ENCODE results near the gene DLX2.

The DLX2 gene

GRCh38 chr2:172094294-172095145 is 8.2 kb downstream of the DLX2 start:
- no peak for DNase-seq (ENCODE audit: low read depth)

- no peak for DNase-seq (ENCODE audit: low read depth)
These were observed 9.0 kb downstream of the DLX2 start for GRCh38 chr2:172093416-172094293.

DNA sequence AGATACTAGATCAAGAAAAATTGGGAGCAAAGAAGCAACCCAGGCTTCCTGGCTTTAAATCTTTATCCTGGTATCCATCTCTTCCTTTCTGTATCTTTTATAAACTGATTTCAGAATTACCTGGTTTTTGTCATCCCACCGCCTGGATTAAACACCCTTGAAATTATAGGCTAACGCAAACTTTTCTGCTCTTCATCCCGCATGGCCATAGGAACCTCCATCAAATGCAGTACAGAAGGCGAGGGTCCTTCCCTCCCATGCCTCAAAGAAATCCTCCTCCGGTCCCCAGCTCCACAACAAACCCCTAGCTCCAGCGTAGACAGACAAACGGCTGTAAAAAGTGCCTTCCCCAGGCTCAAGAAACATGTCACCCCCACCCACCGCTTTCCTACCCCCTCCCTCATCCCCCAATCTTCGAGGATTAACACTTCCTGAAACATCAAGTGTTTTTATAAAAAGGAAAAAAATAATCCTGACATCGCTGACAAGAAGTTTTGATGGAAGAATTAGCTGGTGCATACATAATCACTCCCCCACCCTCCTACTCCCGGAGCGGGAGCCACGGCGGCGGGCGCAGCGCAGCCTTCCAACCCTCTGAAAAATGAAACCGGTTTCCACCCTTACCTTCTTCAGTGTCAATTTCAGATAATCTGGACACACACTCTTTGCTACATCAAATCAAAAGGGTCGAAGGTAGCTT is 9.8 kb downstream of the DLX2 start:
- DNase-seq (ENCODE audit: low read depth): no peak

- DNase-seq (ENCODE audit: low read depth): no peak
These were observed 10.7 kb downstream of the DLX2 start for GRCh38 chr2:172091761-172092566.

GRCh38 chr2:172091000-172091641 is 11.6 kb downstream of the DLX2 start:
- DNase-seq (ENCODE audit: low read depth): no peak

DNA sequence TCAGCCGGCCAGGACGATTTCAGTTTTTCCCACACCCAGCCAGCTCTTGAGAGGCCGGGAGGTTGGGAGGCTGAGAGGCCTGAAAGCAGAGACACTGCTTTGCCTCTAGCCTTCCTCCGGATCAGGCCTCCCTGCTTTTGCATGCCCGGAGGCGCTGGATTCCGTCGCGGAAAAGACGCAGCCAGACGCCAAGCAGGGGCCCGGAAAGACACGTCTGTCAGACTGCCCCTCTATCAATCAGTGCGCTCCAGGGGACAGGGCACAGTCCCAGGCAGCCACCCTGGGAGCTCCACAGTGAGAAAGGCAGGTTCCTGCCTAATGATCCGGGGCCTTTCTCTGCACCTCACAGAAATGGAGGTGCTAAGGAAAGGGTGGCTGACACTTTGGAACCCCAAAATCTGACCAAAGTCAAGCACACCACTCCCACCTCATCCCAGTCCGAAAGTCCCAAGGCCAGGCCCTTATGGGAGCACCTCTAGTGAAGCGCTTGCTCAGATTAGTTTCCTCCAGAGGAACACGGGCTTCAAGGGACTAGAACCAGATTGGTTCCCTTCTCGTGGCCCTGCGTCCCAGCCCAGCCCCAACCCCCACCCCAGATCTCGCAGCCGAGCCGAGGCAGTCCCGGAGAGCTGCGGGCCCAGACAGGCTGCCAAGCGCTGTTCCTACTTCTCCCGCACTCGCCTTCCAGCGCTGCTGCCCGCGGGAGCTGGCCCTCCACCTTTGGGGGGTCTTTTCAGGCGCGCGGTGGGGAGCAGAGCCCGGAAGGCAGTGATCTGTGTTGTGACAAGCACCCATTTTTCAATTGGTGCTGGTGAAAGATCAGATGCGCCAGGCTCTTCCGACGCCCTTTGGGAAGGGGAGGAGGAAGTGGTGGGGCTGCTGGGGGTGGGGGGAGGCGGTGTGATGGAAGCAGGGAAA is 12.4 kb downstream of the DLX2 start:
- DNase-seq (ENCODE audit: low read depth): no peak

DNA sequence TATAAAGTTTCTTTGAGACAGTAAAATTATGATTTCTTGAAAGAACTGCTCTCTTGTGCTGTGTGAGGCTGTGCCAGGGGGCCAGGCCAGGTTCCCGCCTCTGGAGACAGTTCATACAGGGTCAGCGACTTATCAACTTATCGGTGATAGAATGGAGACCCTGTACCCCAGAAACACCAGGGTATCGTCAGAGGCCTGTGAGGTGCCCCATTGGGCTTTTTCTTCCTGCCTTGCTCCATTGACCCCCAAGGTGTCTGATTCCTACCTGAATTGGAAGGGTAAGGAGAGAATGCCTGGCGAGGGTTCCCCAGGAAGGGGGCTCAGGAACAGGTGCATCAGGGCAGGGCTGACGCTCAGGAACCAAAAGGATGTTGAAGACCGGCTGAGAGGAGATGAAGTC is 13.1 kb downstream of the DLX2 start:
- DNase-seq (ENCODE audit: low read depth): no peak

GRCh38 chr2:172089005-172089504 is 13.6 kb downstream of the DLX2 start:
- no peak for DNase-seq (ENCODE audit: low read depth)

GRCh38 chr2:172088245-172089004 is 14.3 kb downstream of the DLX2 start:
- DNase-seq (ENCODE audit: low read depth): no peak

GRCh38 chr2:172087780-172088244 is 14.9 kb downstream of the DLX2 start:
- no peak for DNase-seq (ENCODE audit: low read depth)

GRCh38 chr2:172087207-172087779 is 15.4 kb downstream of the DLX2 start:
- no peak for DNase-seq (ENCODE audit: low read depth)

- no peak for DNase-seq (ENCODE audit: low read depth)
These were observed 16.2 kb downstream of the DLX2 start for GRCh38 chr2:172086241-172087206.

GRCh38 chr2:172085460-172086159 is 17.1 kb downstream of the DLX2 start, which contains the start of gene DLX1:
Gene DLX1 (plus strand): TSS chr2:172085507. CDS start chr2:172085678, 171 bp downstream.
- no peak for DNase-seq (ENCODE audit: low read depth)

- peak; percentile 89 for DNase-seq (ENCODE audit: low read depth)
These were observed 17.8 kb downstream of the DLX2 start for GRCh38 chr2:172084645-172085459.

- no peak for DNase-seq (ENCODE audit: low read depth)
These were observed 18.4 kb downstream of the DLX2 start for GRCh38 chr2:172084395-172084644.
